ENCODE data around the gene PRPF19. TPM values are rescaled to one million over a fixed set of nuclear protein-coding genes. Genes with fewer than 3 reads are reported as not detected.

PRPF19 gene
- total RNA-seq, 1 donor from 2014 or later, result 59.8 TPM

DNA sequence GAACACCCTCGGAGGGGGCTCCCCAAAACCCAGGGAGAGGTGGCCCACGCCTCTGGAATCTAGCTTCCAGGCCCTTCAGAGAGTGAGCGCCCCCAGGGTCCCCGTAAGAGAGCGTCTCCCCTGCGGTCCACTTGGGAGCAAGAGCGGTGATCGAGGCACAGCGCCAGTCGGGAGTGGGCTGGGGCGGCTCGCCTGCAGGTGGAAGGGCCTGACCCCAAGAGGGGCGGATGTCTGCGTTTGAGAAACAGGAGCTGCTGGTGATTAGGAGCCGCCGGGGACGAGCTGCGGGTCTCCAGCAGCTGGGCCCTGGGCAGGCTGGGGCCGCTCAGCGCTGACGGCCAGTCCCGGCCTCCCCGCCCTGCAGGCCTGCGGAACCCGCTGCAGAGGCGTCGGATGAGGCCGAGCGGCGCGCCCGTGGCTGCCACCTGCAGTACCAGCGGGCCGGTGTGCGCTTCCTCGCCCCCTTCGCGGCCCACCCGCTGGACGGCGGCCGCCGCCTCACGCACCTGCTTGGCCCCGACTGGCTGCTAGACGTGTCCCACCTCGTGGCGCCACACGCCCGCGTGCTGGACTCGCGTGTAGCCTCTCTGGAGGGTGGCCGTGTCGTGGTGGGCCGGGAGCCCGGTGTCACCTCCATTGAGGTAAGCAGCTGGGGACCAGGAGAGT, 27.9 kb upstream of the PRPF19 start:
- Histone ChIP-seq H3K9me3 (no peaks in the 10 kb centered on the region), H3K4me3 (no peak overlapping the region), H3K27me3 (no peaks in the 10 kb centered on the region), H3K4me1 (peaks cover 7% of the 10 kb centered on the region), H3K36me3 (peaks cover 14% of the 10 kb centered on the region), H3K27ac (no peak overlapping the region)
- ATAC-seq (no peak), DNase-seq (no peak)
- intact Hi-C loops (cut with DNase I), result no loop called here
- TF ChIP-seq, protein P1, sequence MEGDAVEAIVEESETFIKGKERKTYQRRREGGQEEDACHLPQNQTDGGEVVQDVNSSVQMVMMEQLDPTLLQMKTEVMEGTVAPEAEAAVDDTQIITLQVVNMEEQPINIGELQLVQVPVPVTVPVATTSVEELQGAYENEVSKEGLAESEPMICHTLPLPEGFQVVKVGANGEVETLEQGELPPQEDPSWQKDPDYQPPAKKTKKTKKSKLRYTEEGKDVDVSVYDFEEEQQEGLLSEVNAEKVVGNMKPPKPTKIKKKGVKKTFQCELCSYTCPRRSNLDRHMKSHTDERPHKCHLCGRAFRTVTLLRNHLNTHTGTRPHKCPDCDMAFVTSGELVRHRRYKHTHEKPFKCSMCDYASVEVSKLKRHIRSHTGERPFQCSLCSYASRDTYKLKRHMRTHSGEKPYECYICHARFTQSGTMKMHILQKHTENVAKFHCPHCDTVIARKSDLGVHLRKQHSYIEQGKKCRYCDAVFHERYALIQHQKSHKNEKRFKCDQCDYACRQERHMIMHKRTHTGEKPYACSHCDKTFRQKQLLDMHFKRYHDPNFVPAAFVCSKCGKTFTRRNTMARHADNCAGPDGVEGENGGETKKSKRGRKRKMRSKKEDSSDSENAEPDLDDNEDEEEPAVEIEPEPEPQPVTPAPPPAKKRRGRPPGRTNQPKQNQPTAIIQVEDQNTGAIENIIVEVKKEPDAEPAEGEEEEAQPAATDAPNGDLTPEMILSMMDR (IDR thresholded peaks at IDR 0.05), result no peak

DNA sequence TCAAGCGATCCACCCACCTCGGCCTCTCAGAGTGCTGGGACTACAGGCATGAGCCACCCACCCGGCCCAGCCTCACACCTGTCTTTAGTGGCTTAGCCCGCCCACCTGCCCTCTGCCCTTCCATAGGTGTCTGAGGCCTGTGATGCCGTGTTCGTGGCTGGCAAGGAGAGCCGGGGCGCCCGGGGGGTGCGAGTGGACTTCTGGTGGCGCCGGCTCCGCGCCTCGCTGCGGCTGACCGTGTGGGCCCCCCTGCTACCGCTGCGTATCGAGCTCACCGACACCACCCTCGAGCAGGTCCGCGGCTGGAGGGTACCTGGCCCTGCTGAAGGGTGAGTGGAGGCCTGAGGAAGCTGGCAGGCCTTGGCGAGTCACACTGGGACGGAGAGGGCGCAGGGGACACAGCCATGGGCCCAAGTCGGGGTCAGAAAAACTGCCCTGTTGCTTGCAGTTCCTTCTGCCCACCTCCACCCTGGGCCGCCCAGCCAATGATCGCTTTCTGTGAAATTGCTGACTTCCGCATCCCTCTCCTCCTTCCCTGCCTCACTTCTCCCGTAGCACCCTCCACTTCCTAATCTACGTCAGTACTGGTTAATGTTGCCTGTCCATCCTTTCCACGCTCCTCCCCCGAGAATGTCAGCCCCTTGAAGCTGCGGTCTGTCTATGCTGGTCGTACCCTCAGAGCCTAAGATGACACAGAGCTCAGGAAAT, 27.2 kb upstream of the PRPF19 start:
- peaks cover 11% of the 10 kb centered on the region for H3K36me3 ChIP-seq
- TF ChIP-seq, protein P1 (IDR thresholded peaks at IDR 0.05), result no peak
- intact Hi-C loops (cut with DNase I), result no loop called here
- H3K27ac ChIP-seq, result no peak overlapping the region
- no peak for ATAC-seq
- H3K4me3 ChIP-seq, result no peak overlapping the region
- no peaks in the 10 kb centered on the region for H3K9me3 ChIP-seq
- DNase-seq, result no peak
- H3K27me3 ChIP-seq, result no peaks in the 10 kb centered on the region
- H3K4me1 ChIP-seq, result peaks cover 7% of the 10 kb centered on the region

DNA sequence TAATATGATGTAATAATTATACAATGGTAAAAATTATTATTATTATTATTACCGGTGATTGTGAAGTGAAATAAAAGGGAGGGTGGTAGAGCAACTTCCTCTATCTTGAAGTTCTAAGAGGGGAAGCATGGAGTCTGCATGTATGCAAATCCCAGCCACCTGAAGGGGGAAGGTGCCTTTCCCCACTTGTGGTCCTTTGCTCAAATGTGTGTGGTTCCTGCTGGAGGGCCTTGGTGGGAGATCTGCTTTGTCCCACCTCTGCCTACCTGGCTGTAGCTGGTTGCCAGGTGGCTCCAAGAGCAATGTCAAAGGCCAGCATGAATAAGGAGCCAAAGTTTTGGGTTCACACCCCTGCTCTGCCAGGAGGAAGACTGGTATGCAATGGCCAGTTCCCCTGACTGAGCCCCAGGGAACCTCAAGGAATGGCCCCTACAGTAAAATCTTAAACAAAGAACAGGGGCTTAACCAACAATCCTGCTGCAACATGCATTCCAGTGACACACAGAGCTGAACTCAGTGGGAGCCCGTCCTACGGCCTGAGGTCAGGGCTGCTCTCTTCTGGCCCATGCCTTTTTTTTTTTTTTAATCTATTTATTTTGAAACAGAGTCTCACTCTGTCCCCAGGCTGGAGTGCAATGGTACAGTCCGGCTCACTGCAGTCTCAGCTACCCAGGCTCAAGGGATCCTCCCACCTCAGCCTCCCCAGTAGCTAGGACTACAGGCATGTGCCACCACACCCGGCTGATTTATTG, 26.4 kb upstream of the PRPF19 start:
- DNase-seq (peak; percentile 11), ATAC-seq (no peak)
- intact Hi-C loops (cut with DNase I), result no loop called here
- peaks cover 7% of the 10 kb centered on the region for H3K4me1 ChIP-seq
- no peak overlapping the region for H3K27ac ChIP-seq
- H3K4me3 ChIP-seq, result no peak overlapping the region
- TF ChIP-seq, protein P1 (IDR thresholded peaks at IDR 0.05), result no peak
- H3K36me3 ChIP-seq, result peaks cover 3% of the 10 kb centered on the region
- no peaks in the 10 kb centered on the region for H3K27me3 ChIP-seq
- no peaks in the 10 kb centered on the region for H3K9me3 ChIP-seq

DNA sequence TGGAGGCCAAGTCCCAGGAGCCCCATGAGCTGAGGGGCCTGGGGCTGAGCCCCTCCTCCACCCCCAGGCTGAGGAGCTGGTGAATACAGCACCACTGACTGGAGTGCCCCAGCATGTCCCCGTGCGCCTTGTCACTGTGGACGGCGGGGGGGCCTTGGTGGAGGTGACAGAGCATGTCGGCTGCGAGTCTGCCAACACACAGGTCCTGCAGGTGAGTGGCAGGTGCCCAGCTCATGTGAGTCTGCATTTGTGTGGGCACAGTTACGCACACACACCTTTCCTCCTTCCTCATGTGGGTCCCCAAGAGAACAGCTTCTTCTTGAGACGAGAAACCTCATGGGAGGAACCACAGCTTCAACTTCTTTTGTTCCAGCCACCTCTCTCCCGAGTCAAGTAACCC, 25.5 kb upstream of the PRPF19 start:
- no peak for ATAC-seq
- intact Hi-C loops (cut with DNase I), result no loop called here
- Histone ChIP-seq H3K27me3 (no peaks in the 10 kb centered on the region), H3K9me3 (no peaks in the 10 kb centered on the region), H3K4me3 (no peak overlapping the region), H3K36me3 (no peaks in the 10 kb centered on the region), H3K4me1 (peaks cover 3% of the 10 kb centered on the region), H3K27ac (no peak overlapping the region)
- DNase-seq, result peak; percentile 60
- TF ChIP-seq, protein P1 (IDR thresholded peaks at IDR 0.05), result no peak

DNA sequence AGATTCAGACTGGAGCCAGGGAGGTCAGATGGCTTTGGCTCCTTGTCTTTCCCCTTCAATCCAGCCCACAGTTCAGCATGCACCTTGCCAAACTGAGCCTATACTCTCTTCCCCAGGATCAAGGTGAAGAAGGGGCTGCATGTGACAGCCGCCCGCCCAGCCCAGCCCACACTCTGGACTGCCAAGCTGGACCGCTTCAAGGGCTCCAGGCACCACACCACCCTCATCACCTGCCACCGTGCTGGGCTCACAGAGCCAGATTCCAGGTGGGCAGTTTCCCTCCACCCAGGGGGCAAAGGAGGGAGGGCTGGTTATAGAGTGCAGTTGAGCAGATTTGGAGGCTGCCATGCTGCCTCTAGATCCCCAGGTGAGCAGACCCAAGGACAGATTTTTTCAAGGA, 24.0 kb upstream of the PRPF19 start:
- H3K27ac ChIP-seq, result no peak overlapping the region
- no peaks in the 10 kb centered on the region for H3K9me3 ChIP-seq
- peaks cover under 1% of the 10 kb centered on the region for H3K4me1 ChIP-seq
- H3K4me3 ChIP-seq, result no peak overlapping the region
- intact Hi-C loops (cut with DNase I), result no loop called here
- ATAC-seq, result no peak
- peaks cover 3% of the 10 kb centered on the region for H3K27me3 ChIP-seq
- no peaks in the 10 kb centered on the region for H3K36me3 ChIP-seq
- TF ChIP-seq, protein P1 (IDR thresholded peaks at IDR 0.05), result no peak
- DNase-seq, result peak; percentile 57
